SHP77 treated with DMSO at 0.1 percent for 48 hours (cell line): ENCODE measurements around the gene SLC9A7.
A peak's percentile ranks its signal among the peaks of the same experiment; 100 is the strongest.

Source experiments
- DNase-seq: peaks from one replicate; lab custom pipeline; 2025; lab: John Stamatoyannopoulos, UW

Gene SLC9A7

DNA sequence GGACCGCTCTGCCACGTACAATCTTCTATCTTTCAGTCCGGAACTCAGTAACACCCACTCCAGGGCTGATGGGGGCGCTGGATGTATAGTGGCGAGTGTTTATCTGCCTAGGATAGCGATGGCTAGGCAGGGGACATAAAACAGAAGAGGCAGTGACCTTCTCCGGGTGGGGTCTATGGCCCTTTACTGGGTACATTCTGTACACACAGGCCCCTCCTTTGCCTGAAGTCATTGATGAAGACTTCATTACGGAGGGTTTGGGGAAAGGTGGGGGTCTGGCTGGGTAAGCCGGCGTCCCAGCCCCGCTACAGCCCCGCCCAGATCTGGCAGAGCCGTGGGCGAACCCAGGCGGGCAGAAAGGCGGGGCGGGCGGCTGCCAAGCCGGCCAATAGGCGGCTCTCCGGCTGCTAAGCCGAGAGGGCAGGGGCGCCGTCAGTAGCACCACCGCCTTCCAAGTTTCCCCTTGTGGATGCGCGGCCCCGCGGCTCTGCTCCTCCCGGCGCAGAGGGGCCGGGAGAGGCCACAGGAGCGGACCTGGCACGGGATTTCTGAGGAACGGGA is 185.5 kb downstream of the SLC9A7 start, which contains the start of gene CHST7:
CHST7 (plus strand) TSS at position 435 of the 561 bp plus-strand sequence. CDS start 167 bp downstream, outside the sequence.
- peak; percentile 44 for DNase-seq

DNA sequence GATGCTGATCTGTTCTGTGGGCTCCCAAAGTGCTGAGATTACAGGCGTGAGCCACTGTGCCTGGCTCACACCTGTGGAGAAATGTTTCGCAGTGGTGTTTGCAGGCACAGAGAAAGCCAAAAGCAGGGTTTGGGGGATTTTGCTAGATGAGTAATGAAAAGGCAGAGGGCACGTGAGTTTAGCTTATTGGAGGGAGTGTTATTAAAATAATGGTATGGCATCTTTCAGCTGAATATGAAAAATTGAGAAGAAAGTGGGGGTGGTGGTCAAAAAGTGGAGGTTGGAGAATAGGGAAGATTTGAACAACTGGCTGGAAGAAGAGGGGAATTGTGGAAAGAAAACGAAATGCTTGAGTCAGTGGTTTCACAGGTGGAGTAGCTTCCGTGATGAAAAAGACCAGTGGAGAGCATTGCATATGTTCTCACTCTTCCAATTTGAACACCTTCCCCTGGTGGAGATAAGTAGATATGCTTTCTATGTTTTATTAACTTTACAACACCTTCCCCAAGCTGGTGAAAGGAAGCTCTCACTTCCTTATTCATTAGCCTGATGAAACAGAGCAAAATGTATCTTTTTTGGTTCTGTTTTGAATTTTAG is 186.5 kb downstream of the SLC9A7 start:
- no peak for DNase-seq

DNA sequence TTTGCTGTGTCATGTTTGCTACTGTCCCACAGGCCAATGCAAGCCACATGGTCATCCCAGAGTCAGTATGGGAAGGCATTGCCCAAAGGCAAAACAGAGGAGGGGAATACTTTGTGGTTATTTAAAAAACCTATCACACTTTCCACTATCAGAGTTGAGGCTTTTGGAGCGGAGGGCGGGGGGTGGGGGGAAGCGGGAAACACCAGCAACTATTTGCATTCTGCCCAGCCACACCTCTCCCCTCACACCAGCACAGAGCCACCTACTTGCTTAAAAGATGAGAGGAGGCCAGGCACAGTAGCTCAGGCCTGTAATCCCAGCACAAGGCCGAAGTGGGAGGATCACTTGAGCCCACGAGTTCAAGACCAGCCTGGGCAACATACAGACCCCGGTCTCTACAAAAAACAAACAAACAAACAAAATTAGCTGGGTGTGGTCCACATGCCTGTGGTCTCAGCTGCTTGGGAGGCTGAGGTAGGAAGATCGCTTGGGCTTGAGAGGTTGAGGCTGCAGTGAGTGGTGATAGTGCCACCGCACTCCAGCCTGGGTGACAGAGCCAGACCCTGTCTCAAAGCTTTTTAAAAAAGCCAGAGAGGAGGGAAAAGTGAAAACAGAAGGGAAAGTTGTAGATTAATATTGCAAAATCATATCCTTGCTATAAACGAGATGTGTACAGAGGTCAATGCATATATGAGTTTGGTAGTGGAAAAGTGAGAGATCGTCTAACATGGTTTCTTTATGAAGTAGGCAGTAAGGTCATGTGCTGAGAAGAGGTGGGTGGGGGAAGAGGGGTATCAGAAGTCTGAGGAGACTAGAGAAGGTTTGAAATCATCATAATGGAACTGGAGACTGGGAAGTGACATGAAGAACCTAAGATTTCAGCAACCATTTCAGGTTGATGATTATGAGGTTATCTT is 187.2 kb downstream of the SLC9A7 start:
- DNase-seq: no peak

DNA sequence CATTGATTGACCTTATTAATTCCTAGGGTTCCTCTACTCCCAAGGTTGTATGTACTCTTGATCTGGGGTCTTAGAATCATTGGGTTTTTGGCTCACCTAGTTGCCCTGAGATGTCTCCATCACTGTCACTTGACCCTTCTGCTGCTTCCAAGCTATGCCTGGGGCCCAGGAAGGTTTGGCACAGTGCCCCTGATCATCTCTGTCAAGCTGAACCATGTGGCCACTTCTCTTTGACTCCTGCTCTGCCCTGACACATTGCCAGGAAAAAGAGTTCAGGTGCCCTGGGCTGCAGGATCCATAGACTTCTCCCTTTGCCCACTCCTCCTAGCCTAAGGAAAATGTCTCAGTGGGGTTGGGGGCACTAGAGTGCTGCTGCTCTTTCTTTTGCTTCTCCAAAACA is 189.3 kb downstream of the SLC9A7 start:
- no peak for DNase-seq

DNA sequence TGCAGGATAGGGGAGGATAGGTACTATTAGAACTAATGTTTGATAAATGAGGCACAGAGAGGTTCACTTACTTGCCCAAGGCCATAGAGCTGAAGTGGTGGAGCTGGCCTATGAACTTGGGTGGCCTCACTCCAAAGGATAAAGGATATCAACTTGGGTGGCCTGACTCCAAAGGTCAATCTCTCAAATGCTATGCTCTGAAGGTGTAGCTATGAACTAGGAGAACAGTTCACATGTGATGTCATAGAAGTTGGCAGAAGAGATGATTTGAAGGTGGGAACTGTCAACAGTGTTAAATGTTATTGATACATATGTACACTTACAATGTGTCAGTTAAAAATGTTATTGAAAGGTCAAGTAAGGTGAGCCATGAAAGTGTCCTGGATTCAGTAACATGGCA is 191.5 kb downstream of the SLC9A7 start:
- no peak for DNase-seq

DNA sequence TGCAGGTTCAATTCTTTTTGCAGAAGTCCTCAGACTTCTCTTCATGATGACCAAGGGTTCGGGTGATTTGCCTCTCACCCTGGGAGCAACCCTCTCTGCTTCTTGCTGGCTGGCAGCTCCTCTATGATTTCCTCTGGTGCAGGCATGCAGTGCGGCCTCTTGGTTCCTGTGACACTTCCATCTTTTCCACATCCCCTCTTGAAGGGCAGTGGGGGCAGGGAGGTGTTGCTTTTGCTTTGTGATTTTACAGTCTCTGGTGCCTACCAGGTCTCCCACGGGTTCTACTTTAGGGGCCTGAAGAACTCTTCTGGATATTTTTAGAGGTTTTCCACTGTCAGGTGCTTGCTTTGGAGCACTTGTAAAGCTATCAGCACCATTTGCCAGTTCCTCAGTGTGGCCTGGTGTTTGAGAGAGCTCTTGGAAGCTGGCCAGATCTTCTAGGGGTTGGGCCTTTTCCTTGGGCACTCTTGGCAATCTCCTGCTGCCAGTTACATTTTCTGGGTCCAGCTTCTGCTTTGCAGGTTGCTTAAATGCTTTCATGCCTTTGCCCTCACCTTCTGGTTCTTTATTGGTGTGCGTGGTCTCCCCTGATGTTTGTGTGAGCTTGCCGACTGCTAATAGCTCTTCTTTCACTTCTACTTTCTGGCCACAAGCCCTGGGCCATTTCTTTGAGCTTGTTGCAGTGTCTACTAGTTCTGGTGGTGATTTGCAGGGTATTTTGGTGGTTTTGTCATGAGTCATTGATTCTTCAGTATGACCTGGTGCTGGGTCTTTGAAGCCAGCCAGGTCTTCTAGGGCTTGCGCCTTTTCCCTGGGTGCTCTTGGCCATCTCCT is 196.9 kb downstream of the SLC9A7 start:
- DNase-seq: no peak

DNA sequence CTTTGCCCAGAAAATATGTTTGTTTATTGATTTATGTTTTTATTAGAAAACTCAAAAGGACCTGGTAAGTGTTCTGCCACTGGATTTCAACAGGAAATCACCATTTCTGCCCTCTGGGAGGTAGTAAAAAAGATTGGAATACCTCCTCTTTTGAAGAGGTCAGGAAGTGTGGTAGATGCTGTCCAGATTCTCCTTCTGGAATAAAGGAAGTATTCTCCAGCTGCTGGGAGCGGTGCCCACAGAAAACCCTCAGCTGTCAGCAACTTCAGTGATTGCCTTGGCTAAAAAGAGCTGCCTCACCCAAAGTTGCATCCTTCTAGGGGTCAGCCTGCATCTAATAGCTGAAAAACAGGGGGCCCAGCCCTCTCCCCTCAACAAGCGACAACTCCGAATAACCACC is 199.9 kb downstream of the SLC9A7 start:
- no peak for DNase-seq

DNA sequence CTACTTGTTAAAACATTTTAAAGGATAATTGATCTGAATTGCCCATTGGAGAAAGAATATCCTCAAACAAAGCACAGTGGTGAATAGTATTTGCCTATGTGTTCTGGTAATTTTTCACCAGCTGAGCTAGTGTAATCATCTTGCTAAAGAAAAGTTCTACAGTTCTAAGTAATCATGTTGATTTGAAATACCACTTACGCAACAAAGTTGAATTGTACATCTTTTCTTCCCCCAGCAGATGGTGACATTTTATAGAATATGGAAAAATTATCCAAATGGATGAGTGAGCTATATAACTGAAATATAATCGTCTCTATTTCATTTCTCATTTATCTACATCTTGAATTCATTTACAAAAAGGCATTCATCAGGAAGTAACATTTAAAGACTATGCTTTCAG is 204.0 kb downstream of the SLC9A7 start:
- DNase-seq: no peak

DNA sequence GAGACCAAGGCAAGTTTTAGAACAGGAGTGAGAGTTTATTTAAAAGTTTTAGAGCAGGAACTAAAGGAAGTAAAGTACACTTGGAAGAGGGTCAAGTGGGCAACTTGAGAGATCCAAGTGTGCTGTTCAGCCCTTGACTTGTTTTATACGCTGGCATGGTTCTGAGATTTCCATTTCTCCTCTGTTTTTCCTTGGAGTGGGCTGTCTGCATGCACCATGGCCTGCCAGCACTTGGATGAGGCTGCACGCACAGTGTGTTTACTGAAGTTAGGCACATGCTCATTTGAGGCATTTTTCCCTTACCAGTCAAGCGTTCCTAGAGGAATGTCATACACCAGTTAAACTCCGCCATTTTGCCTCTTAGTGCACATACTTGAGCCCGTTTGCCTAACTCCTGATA is 205.0 kb downstream of the SLC9A7 start:
- no peak for DNase-seq

DNA sequence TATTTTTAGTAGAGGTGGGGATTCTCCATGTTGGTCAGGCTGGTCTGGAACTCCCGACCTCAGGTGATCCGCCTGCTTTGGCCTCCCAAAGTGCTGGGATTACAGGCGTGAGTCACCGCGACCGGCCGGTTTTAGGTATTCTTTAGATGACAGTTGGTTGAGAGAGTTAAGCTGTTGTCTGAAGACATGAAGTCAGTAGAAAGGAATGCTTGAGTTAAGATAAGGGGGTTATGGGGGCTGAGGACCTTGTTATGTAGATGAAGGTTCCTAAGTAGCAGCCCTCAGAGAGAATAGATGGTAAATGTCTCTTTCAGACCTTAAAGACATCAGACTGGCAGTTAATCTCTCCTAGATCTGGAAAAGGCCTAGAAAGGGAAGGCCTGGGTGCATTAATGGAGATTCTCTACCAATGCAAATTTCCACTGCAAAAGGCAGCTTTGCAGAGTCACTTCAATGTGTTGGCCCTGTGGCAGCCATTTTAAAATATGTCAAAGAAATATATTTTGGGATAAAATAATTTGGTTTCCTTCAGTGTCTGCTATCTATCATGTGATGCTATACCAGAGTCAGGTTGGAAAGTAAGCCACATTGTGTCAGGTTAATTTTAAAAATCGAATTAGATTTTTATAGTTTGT is 207.3 kb downstream of the SLC9A7 start:
- no peak for DNase-seq

DNA sequence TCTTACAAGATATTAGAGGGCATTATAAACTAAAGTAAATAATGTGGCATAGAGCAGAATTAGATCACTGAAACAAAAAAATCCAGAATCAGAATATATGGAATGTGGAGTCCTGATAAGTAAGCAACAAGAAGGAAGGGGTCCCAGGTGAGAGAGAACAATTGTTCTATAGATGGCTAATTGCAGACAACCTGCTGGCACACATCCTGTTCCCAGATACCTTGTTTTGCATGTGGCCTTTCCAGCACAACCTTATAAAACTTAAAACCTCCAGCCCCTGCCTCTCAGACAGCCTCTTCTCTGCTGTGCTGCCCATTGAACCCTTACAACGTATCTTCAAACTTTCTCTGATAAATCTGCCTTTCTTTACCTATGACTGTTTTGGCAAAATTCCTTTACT is 209.0 kb downstream of the SLC9A7 start:
- no peak for DNase-seq
